ENCODE results near the gene CNNM3.

The CNNM3 gene

GRCh38 chr2:96874198-96874831, 58.2 kb downstream of the CNNM3 start:
- DNase-seq: peak in 4 of 51 donors; percentile 19 to 36 (median 30)

- DNase-seq: peak in 4 of 51 donors; percentile 14 to 44 (median 32)
Observed at GRCh38 chr2:96875498-96876268, 59.6 kb downstream of the CNNM3 start.

GRCh38 chr2:96876269-96877041, 60.4 kb downstream of the CNNM3 start:
- DNase-seq: no peak

- DNase-seq: no peak
Observed at GRCh38 chr2:96877042-96877451, 61.0 kb downstream of the CNNM3 start.

GRCh38 chr2:96877631-96878092, 61.6 kb downstream of the CNNM3 start:
- DNase-seq: no peak

DNA sequence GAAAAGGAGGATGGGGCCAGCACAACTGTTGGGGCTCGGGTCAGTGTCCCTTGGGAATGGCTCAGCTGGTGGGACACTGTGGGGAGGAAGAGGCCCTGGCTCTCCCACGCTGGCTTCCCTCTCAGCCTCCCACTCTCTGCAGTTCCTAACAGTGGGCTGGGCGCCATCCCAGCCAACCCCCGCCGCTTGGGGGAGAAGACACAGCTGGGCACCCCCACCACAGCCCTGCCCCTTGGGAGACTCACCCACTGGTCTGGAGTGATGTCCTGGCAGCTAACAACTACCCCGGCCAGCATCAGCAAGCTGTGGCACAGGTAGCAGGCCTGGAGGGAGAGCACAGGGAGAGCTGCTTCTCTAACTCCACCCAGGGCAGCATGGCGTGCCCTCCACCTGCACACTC, 62.1 kb downstream of the CNNM3 start:
- no peak for DNase-seq

DNA sequence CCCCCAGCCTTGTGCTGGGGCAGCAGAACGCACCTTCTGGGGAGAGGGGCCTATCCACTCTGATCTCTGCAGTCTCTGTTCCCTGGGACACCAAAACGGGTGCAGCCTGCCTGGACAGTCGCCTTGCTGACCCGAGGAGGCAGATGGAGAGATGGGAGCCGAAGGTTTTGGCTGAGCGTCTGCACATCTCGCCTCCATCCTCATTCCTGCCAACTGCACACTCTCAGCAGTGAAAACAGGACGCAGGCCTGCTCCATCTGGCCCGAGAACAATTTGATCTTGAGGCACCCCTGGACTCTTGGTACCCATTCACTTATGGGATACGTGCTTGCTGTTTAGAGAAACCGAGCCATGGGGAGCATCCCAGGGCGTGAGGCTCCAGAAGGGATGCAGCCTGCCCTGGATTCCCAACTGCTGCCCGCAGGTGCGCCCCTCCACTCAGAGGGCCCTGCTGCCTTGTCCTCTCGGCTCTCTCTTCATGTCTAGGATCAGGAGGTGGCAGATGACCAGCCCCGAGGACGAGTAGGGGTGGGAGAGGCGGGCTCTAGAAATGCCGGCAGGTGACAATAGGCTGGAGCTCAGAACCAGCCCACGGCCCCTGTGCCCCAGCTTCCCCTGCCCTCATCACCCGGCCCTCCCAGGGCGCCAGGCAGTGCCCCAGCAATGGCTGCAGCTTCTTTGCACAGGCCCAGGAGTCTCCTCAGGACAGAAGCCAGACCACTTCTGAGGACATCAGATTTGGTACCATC, 62.9 kb downstream of the CNNM3 start:
- DNase-seq: no peak

DNA sequence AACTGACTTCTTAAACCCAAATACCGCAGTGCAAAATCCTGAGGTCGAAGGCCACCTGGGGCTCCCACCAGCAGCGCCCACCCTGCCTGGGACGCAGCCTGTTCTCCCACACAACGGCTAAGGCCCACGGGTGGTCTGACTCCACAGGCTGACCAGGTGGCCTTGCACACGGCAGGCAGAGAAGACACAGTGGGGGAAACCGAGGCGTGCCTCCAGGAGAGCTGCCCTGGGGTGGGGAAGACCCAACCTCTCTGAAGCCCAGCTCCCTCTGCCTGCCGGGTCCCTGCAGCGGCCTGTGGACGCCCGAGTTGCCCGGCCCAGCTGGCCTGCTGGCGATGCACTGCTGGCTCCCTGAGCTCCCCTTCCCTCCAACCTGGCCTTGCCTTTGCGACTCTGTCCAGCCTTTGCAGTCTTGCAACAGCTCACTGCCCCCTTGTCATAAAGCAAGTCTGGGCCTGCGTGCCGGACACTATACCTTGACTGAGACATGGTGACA, 63.5 kb downstream of the CNNM3 start:
- no peak for DNase-seq

DNA sequence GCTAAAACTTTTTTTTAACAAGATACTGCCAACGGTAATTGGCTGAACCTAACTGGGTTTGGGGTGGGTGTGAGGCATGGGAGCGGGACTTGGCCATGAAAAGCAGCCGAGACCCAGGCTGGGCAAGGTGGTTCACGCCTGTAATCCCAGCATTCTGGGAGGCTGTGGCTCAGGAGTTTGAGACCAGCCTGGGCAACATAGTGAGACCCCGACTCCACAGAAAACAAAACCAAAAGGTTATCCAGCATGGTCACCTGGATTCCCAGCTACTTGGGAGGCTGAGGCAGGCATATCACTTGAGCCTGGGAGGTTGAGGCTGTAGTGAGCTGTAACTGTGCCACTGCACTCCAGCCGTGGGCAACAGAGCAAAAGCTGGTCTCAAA, 64.8 kb downstream of the CNNM3 start:
- no peak for DNase-seq

- no peak for DNase-seq
Observed at GRCh38 chr2:96881349-96882195, 65.5 kb downstream of the CNNM3 start.

DNA sequence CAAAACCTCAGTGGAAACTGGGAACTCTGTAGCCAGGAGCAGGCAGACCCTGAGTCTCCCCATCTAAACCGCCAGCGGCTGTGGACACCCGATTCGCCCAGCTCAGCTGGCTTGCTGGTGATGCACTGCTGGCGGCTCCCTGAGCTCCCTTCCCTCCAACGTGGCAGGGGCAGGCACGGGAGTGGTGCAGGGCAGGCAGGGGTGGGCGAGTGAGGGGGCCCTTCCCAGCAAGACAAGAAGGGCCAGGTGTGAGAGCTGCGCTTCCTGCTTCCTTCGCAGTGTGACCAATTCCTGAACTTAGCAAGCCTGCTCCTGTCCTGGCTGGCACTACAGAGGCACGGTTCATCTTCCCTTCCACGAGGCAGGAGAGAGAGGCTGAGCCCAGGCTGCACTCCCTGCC, 66.2 kb downstream of the CNNM3 start:
- DNase-seq: no peak

DNA sequence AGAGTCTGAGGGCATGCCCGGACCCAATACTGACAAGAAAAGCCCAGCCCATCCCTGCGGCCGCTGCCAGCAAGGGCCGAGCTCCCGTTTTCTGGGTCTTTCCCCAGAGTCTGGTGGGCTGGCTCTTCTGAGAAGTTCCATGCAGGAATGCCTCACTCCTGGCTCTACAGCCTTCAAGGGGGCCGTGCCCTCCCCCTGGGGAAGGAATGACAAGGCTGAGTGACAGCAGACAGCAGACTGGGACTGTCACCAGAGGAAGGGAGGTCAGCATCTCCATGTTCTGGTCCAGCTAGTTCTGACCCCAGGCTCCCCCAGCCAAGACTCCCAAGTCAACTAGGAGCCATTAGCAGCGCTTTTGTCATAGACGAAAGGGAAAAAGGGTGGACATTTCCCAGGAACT, 66.8 kb downstream of the CNNM3 start:
- DNase-seq: no peak

DNA sequence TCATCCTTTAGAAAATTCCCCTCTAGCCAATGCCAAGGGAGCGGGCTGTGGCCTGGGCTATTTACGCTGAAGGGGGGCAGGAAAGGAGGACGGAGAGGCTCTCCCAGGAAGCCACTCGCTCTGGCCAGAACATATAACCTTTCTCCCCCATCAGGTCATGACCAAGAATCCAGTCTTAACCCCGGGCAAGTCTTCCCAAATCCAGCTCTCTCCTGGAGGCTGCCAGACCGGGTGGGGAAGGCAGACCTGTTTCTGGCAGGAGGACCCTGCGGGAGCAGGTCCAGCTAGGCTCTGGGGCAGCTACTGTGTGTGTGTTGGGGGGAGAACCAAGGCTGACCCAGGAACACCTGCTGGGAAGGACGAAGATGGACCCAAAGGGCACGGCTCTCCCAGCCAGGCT, 67.2 kb downstream of the CNNM3 start:
- DNase-seq: no peak
